ENCODE data around the gene NR1H4.

DNA sequence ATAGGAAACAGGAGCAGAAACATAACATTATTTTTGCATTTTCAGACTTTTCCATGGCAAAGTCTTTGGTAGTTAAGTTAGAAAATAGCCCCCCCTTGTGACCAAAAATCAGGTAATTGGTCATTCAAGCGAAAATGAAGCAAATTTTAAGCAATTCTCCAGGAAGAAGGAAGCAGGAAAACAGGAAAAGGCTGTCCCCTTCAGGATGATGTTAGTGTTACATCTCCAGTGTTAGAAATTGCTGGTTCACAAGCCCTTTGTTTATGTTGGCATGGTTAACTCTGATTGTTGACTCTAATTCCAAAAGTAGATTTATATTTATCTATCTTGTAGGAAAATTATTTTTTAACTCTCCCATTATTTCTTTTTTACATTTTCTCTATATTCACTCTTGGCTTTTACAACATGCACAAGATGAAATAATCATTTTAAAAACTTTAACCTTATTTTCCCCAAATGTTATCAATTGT, 81.0 kb downstream of the NR1H4 start:
- TF ChIP-seq SUZ12 (IDR thresholded peaks at IDR 0.05; ENCODE audit: extremely low read depth, insufficient read depth, insufficient read length): no peak
- no peak for TF ChIP-seq ZNF274 (IDR thresholded peaks at IDR 0.05; ENCODE audit: low read depth, low read length)
- no peak for TF ChIP-seq YY1 (IDR thresholded peaks at IDR 0.05; ENCODE audit: insufficient read depth, insufficient read length)
